Endothelial cell of umbilical vein (primary cell): Measurements from ENCODE around the gene CMIP.

Experiments used
- EZH2 ChIP-seq: IDR thresholded peaks from 2 replicates; pipeline ENCODE4 v1.6.1; 2012; ENCODE audit warnings: borderline replicate concordance, low read depth, mild to moderate bottlenecking, moderate library complexity, low read length, inconsistent platforms; ENCODE audit not compliant: severe bottlenecking
- FOS ChIP-seq: IDR thresholded peaks from 2 replicates; pipeline ENCODE4 v1.6.1; 2011; ENCODE audit warnings: mild to moderate bottlenecking, low read length, moderate library complexity, borderline replicate concordance; ENCODE audit not compliant: insufficient read depth
- MAX ChIP-seq: IDR thresholded peaks from 2 replicates; pipeline ENCODE4 v1.6.1; 2011; ENCODE audit not compliant: insufficient read depth, insufficient read length
- POLR2A ChIP-seq: IDR thresholded peaks from 2 replicates; pipeline ENCODE4 v1.6.1; 2012; ENCODE audit warnings: low read depth, mild to moderate bottlenecking, control low read depth, low read length
- TF ChIP-seq, protein P1 (sequence below), 2 donors: IDR thresholded peaks; 1 replicate in 1 of 2; 2 replicates in 1 of 2; pipeline ENCODE4 v1.5.1; 2011; ENCODE audit warnings: low read length in 2 of 2, mild to moderate bottlenecking in 2 of 2, moderate library complexity in 2 of 2, control low read depth in 1 of 2, inconsistent platforms in 1 of 2, low read depth in 1 of 2; ENCODE audit not compliant: insufficient read depth in 1 of 2; ENCODE audit errors: extremely low read depth in 1 of 2

GRCh38 chr16:81502396-81503070, 57.9 kb downstream of the CMIP start:
- TF ChIP-seq FOS = no peak
- TF ChIP-seq, protein P1, sequence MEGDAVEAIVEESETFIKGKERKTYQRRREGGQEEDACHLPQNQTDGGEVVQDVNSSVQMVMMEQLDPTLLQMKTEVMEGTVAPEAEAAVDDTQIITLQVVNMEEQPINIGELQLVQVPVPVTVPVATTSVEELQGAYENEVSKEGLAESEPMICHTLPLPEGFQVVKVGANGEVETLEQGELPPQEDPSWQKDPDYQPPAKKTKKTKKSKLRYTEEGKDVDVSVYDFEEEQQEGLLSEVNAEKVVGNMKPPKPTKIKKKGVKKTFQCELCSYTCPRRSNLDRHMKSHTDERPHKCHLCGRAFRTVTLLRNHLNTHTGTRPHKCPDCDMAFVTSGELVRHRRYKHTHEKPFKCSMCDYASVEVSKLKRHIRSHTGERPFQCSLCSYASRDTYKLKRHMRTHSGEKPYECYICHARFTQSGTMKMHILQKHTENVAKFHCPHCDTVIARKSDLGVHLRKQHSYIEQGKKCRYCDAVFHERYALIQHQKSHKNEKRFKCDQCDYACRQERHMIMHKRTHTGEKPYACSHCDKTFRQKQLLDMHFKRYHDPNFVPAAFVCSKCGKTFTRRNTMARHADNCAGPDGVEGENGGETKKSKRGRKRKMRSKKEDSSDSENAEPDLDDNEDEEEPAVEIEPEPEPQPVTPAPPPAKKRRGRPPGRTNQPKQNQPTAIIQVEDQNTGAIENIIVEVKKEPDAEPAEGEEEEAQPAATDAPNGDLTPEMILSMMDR (IDR thresholded peaks at IDR 0.05; ENCODE audit: extremely low read depth in 1 of 2, insufficient read depth in 1 of 2, low read depth in 1 of 2, low read length in 2 of 2) = no peak
- no peak for TF ChIP-seq POLR2A
- peak; percentile 61 for TF ChIP-seq MAX
- TF ChIP-seq EZH2 = no peak
